Fibroblast of skin of back (primary cell): ENCODE measurements around the gene COG7.
"Not testable (repeated sequence)": the region's sequence is repeated elsewhere in the genome, so short reads cannot be mapped to it uniquely, and the experiment has no call there.

ENCODE experiments used
- DNase-seq: peaks from one replicate; pipeline ENCODE4 v3.0.0-alpha.2; 2013

Gene COG7

DNA sequence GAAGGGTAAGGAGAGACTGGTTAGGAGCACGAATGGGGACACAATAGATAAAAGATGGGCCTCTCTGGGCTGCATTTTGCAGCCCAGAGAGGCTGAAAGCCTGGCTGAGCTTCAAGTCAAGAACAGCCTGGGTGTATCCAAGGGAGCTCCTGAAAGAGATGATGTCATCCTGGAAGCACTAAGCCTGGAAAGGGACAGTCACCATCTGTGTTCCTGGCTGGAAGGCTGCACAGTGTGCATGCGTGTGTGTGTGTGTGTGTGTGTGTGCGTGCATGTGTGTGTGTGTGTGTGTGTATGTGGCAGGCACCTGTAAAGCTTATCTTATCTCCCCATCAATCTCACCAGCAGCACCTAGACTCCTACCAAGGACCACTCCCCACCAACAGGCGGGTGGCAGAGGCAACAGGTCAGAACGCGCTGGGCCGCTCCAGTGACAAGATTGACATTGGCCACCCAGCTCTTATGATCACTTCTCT, 44.1 kb downstream of the COG7 start:
- DNase-seq = peak; percentile 87

DNA sequence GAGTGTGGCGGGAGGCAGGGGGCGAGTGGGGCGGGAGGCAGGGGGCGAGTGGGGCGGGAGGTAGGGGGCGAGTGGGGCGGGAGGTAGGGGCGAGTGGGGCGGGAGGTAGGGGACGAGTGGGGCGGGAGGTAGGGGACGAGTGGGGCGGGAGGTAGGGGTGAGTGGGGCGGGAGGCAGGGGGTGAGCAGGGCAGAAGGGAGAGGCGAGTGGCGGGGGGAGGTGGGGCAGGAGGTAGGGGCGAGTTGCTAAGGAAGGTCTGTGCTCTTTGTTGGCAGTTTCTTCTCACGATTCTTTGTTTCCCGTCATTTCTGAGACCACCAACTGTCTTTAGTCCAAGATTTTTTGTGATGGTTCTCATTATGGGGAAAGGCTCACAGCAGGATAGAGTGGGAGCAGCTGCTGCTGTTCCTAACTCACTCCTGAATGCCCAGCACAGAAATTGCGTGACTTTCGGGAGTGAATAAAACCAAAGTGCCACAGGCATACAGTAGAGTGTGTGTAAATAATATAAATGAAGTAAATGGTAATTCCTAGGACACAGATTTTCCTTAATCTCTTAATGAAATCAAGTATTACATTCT, 44.7 kb downstream of the COG7 start:
- peak; percentile 15 for DNase-seq

DNA sequence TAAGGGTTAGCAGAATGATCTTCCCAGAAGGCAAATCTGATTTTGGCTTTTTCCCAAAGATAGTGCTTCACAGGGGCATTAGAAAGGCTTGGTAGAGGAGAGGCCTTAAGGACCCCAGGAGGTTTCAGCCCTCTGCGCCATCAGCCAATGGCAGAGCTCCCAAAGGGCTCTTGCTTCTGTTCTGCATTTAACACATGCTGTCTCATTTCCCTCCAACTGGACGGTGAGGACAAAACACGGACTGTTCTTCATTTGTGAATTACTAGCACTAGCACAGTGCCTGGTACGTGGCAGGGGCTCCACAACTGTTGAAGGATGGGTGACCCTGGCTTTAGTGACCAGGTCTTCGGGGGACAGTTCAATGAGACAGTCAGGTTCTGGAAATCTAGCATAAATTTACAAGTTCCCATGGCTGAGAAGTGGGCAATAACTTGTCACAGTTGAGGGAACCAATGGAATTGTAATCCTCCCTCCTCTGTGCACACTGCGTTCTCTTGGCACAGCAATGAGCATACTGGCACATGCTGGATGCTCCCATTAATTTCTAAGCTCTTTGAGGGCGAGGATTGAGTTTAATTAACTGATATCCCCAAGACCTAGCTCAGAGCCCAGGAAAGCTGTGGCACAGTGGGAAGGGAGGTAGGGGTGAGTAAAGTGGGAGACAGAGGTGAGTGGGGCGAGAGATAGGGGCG, 45.4 kb downstream of the COG7 start:
- DNase-seq = no peak

GRCh38 chr16:23406546-23407240, 46.3 kb downstream of the COG7 start:
- peak; percentile 36 for DNase-seq

DNA sequence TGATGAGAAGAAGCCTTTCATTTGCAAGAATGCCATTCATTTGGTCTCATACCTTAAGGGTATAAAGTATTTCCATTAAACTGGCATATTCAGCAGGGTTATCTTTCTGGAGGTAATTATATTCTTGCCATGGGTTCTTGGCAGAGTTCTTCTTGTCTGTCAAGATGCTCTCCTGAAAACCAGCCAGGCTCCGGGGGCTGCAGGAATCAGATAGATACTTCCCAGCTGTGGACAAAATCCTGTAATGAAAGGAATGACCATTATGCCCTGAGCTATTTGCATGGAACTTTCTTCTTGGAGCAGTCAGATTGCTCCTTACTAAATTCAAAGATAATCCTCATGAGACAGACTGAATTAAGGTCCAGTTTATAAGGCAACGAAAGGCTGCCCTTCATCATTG, 47.0 kb downstream of the COG7 start:
- no peak for DNase-seq

DNA sequence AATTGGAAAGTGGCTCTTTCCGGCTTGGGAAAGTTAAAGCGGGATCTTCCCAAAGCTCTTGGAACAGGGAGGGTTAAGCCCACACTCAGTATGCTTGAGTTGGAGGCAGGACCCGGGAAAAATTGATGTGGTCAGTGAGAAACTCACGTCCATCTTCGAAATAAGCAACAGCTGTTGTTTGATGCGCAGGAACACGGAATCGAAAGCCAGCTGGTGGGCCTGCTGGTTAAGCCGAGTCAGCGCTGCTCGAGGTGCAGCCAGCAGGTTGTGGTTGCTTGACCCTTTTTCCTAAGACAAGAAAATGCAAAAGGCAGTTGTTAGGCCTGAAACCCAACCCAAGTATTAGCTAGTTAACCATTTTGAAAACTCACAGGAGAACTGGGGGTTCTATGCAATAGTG, 49.4 kb downstream of the COG7 start:
- no peak for DNase-seq

GRCh38 chr16:23402100-23402499, 50.9 kb downstream of the COG7 start:
- no peak for DNase-seq

DNA sequence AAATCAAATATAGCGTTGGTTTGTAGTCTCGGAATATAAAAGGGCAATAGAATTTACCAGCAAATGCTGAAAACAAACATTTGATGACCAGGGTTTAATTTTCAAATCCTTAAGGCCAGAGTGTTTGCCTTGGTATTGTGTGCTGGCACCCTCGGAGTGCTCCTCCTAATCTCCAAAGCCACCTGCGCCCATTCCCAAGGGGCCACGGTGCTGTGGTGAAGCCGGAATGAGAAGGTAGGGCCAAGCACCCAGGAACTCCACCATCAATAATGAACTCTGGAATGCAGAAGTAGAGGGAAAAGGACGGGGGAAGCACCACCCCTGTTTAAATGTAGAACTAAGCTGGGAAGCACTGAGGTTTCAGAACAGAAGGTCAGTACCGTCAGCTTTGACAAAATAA, 51.9 kb downstream of the COG7 start:
- DNase-seq = no peak

GRCh38 chr16:23400447-23400846, 52.5 kb downstream of the COG7 start:
- DNase-seq = not testable (repeated sequence)

- no peak for DNase-seq
These were observed 53.8 kb downstream of the COG7 start for GRCh38 chr16:23398987-23399805.

DNA sequence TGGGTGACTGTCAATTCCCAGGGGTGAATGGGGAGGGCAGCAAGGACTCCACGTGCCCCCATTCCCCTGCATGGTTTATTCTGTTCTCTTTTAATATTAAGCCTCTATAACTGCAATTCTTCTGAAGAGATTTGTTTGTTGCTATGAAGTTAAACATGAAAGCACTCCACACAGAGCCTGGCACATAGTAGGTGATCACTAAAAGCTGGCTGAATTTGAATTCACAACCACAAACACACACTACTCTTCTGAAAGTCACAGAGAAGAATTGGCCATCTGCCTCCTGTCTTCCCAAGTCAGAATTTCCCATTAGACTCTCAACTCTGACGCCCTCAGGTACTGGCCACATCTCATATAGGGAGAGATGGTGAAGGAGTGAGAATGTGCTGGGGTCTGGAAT, 55.5 kb downstream of the COG7 start:
- DNase-seq = no peak

GRCh38 chr16:23395732-23396131, 57.3 kb downstream of the COG7 start:
- DNase-seq = no peak

DNA sequence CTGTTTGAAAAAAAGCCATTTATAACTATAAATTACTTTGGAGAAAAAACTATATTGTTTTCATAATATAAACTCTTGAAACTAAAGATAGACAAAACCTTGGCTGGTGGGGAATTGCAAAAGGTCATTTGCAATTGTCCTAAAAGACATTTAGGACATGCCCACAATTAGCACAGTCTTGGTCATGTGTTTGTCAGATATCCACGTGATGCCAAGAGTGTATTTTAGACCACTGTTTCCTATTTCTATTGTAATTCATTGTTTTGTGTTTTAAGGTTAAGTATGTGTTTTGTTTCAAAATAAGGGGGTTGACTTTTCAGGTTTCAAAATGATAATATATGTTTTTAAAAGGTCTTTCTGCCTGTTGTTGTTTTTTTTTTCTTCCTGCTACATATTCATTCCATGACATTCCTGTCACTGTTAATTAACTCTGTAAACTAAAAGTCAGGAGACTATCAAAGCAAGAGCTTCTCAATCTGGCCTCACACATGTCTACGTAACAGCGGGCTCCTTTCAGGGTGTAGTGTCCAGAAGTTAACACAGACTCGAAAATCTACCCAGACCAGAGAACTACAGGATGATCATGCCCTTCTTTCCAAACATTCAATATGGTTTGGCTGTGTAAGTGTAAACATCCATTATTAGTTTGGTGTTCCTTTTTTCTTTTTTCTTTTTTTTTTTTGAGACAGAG, 58.7 kb downstream of the COG7 start:
- no peak for DNase-seq

DNA sequence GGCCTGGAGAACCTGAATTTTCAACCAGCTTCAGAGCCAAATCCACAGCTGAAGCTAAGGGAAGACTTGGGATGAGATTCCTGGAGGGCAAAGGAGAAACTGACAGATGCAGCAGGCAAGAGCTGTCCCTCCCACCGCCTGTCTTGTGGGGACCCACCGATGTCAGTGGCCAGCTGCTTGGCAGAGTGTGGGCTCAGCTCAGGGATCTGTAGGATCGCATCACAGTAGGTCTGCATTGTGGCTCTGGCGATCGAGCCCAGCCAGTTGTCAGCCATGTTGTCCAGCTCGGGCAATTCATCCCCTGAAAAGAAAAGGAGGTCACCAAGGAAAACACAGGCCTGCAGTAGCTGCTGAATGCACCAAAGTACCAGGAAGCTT, 60.8 kb downstream of the COG7 start:
- no peak for DNase-seq

- no peak for DNase-seq
These were observed 61.4 kb downstream of the COG7 start for GRCh38 chr16:23391381-23392222.

GRCh38 chr16:23389936-23390335, 63.1 kb downstream of the COG7 start:
- DNase-seq = not testable (repeated sequence)

DNA sequence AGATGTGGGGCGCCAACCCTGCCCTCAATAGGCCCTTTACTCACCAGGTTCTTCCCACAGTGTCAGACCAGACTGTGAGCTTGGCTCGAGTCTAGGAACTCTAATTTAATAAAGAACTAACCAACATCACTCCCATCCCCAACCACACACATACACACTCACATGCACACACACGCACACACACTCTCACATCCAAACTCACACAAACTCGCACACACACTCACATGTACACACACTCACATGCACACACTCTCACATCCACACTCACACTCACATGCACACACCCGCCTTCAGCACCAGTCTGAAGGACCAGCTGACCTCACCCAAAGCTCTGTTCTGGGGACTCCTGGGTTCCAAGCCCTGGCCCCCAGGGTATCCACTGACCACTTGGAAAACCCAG, 63.8 kb downstream of the COG7 start:
- no peak for DNase-seq

- DNase-seq = no peak
These were observed 64.2 kb downstream of the COG7 start for GRCh38 chr16:23388786-23389185.

DNA sequence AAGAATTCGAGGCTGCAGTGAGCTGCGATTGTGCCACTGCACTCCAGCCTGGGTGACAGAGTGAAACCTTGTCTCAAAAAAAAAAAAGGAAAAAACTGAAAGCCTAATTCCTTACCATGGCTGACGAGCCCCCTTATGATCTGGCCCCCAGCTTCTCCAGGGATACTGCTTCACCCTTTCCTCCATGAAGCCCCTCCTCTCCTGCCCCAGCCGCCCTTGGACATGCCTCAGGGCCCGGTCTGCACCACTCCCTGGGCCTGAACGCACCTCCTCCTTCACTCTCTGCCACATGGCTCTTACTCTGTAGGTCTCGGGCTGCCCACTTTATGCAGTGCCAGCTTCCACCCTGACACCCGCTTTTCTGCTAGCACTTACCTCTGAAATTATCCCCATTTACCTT, 65.3 kb downstream of the COG7 start:
- no peak for DNase-seq

- no peak for DNase-seq
These were observed 67.5 kb downstream of the COG7 start for GRCh38 chr16:23385441-23385840.

DNA sequence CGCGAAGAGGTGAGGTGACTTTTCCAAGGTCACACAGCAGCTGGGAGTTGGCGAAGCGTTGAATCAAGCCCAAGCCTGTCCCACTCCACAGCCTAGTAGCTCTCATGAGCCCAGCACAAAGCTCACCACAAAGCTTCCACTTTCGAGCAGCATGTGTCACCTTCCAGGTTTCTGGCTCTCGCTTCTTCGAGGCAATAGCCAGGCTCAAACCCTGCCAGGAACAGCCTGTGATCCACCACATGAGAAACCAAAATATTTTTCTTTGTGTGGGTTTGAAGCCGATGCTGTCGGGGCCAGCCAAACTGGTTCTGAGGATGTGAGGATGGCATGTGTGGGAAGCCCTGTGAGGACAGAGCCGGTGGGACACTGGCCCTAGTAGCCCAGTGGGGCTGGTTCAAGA, 68.1 kb downstream of the COG7 start:
- DNase-seq = no peak

GRCh38 chr16:23383881-23384280, 69.1 kb downstream of the COG7 start:
- no peak for DNase-seq
